ENCODE data around the gene SARNP.

DNA sequence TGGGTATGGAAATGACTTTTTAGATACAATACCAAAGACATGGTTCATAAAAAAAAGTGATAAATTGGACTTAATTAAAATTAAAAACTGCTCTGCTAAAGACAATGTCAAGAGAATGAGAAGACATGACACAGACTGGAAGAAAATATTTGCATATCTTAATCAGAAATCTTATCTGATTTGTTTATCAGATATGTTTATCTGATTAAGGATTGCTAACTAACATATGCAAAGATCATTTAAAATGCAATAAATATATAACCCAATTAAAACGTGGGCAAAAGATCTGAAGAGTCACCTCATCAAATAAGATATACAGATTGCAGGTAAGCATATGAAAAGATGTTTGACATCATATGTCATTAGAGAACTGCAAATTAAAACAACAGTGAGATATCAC is 35.2 kb upstream of the SARNP start:
- TF ChIP-seq NONO (IDR thresholded peaks at IDR 0.05; ENCODE audit: low read depth in 2 of 2, low read length in 1 of 2) (no peak), TRIM25 (IDR thresholded peaks at IDR 0.05; ENCODE audit: borderline replicate concordance) (no peak), POLR2A (conservative IDR thresholded peaks at IDR 0.05) (no peak)
- TF ChIP-seq, protein P1, sequence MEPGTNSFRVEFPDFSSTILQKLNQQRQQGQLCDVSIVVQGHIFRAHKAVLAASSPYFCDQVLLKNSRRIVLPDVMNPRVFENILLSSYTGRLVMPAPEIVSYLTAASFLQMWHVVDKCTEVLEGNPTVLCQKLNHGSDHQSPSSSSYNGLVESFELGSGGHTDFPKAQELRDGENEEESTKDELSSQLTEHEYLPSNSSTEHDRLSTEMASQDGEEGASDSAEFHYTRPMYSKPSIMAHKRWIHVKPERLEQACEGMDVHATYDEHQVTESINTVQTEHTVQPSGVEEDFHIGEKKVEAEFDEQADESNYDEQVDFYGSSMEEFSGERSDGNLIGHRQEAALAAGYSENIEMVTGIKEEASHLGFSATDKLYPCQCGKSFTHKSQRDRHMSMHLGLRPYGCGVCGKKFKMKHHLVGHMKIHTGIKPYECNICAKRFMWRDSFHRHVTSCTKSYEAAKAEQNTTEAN (CRISPR knock-in tag; IDR thresholded peaks at IDR 0.05), result no peak

Measured in K562 (cell line).